ENCODE data around the gene SSBP3.
A peak's percentile ranks its signal among the peaks of the same experiment; 100 is the strongest.
"Not testable (repeated sequence)": the region's sequence is repeated elsewhere in the genome, so short reads cannot be mapped to it uniquely, and the experiment has no call there.

SSBP3 gene

DNA sequence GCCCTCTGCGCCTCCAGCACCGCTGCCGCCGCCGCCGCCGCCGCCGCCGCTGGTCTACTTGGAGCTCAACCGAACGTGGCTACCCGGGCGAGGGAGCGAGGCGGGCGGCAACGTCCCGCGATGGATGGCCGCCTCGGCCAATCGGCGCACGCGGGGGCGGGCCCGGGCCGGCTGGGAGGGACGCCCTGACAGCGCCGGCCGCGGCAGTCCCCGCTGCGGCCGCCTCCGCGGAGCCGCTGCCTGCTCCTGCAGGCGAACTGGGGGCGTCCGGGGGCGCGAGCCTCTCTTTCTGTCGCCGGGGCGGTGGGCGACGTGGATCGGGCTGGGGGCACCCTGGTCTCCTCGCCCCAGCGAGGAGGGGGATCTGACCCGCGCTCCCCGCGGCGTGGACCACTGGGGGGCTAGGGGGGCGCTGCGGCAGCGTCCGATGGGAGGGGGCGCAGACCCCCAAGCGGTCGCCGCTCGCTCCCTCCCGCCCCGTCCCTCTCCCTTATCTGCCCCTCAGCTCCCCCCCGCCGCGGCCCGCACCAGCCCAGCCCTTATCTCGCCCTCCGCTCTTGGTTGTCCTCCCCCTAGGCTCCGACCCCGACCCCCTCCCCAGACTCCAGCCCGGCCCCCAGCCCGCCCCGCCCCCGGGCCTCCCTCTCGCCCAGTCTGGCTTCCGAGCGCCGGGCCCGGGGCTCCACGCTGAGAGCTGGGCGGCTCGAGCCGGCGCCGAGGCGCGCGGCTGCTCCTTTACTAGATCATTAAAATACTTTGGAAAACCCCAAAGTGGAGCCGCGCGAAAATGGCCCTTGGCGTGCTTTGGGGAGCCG, at the start of gene SSBP3:
Gene SSBP3, minus strand, starts transcription at position 56 of the 815 bp plus-strand sequence.
- Histone ChIP-seq H4K20me1 (peaks cover 20 to 40% (median 34%) of the 10 kb centered on the region in 11 experiments; a peak in 18 of 22 replicates), H3K4me3 (peak within 1 kb of the TSS; percentile 69 to 84 (median 76)), H3K27ac (peak within 1 kb of the TSS; percentile 61 to 91 (median 76); a peak in 21 of 22 replicates), H3K4me2 (peak within 1 kb of the TSS; percentile 93 to 100 (median 99)), H3K9ac (peak within 1 kb of the TSS; percentile 73 to 87 (median 82)), H3K4me1 (peaks cover 48 to 72% (median 59%) of the 10 kb centered on the region in 10 experiments), H3K27me3 (no peaks in the 10 kb centered on the region), H3K9me3 (replicated peaks in 1 of 11) (no peaks in the 10 kb centered on the region), H3K36me3 (peaks cover 11 to 20% (median 16%) of the 10 kb centered on the region in 11 experiments)
- TF ChIP-seq Cebpa-rat (IDR thresholded peaks at IDR 0.05): no peak

DNA sequence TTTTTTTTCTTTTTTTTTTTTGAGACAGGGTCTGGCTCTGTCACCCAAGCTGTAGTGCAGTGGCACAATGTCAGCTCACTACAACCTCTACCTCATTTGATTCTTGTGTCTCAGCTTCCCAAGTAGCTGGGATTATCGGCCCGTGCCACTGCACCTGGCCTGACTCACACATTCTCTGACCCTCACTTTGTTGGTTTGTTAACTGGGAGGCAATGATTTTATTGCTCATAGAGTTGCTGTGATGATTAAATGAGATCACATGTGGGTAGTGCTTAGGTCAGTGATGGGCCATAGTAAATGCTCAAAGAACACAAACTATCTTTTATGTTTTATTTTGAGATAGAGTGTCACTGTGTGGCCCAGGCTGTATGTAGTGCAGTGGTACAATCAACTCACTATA, 47.3 kb upstream of the SSBP3 start:
- Histone ChIP-seq H3K27me3 (no peaks in the 10 kb centered on the region), H3K36me3 (no peaks in the 10 kb centered on the region), H3K27ac (no peak overlapping the region), H3K4me2 (no peak overlapping the region), H4K20me1 (no peaks in the 10 kb centered on the region), H3K9me3 (replicated peaks in 1 of 11) (peaks cover 0 to 17% (median 8%) of the 10 kb centered on the region in 11 experiments; a peak in 15 of 22 replicates), H3K4me3 (no peak overlapping the region), H3K9ac (no peak overlapping the region), H3K4me1 (peaks cover 0 to 14% (median 7%) of the 10 kb centered on the region in 10 experiments; a peak in 11 of 20 replicates)
- no peak for TF ChIP-seq Cebpa-rat (IDR thresholded peaks at IDR 0.05)

DNA sequence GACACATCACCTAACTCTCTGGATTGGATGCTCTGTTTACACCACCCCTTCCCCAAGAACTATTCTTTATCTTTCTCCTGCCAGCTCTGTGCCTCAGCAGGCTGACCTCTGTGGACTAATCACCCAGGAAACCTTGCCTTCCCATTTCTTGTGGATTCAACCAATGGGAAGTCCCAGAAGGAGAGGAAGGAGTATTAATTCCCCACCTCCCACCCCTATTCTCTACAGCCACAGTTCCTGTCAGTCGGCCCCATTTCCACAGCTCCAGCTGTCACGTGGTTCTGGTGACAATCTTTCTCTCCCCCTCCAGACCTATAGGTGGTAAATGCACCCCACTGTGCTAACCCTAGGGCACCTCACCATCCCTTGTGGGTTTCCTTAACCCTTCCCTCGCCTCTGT, 46.8 kb upstream of the SSBP3 start:
- Histone ChIP-seq H3K27ac (no peak overlapping the region), H3K4me2 (no peak overlapping the region), H3K4me3 (no peak overlapping the region), H3K36me3 (no peaks in the 10 kb centered on the region), H3K27me3 (no peaks in the 10 kb centered on the region), H4K20me1 (no peaks in the 10 kb centered on the region), H3K9me3 (replicated peaks in 1 of 11) (peaks cover 0 to 19% (median 11%) of the 10 kb centered on the region in 11 experiments; a peak in 15 of 22 replicates), H3K9ac (no peak overlapping the region), H3K4me1 (peaks cover 0 to 14% (median 7%) of the 10 kb centered on the region in 10 experiments; a peak in 11 of 20 replicates)
- TF ChIP-seq Cebpa-rat (IDR thresholded peaks at IDR 0.05): no peak

DNA sequence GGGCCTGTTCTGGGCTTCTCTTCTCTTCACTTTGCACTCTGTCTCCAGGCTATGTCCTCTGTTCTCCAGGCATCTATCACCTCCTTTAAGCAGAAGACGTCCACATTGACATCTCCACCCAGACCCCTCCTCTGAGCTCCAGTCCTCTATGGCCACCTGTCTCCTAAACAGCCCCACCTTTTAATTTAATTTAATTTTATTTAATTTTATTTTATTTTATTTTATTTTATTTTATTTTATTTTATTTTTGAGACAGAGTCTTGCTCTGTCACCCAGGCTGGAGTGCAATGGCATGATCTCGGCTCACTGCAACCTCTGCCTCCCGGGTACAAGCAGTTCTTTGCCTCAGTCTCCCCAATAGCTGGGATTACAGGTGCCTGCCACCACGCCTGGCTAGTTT, 43.2 kb upstream of the SSBP3 start:
- H4K20me1 ChIP-seq, H3K36me3 ChIP-seq, H3K4me3 ChIP-seq, H3K4me2 ChIP-seq, H3K27me3 ChIP-seq, H3K9ac ChIP-seq, H3K27ac ChIP-seq, H3K4me1 ChIP-seq: not testable (repeated sequence)
- peaks cover 0 to 19% (median 11%) of the 10 kb centered on the region in 11 experiments; a peak in 15 of 22 replicates for H3K9me3 ChIP-seq (replicated peaks in 1 of 11)

DNA sequence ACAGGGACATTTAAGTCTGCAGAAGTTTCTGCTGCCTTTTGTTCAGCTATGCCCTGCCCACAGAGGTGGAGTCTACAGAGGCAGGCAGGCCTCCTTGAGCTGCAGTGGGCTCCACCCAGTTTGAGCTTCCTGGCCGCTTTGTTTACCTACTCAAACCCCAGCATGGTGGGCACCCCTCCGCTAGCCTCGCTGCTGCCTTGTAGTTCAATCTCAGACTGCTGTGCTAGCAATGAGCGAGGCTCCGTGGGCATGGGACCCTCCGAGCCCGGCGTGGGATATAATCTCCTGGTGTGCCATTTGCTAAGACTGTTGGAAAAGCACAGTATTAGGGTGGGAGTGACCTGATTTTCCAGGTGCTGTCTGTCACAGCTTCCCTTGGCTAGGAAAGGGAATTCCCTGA, 42.6 kb upstream of the SSBP3 start:
- not testable (repeated sequence) for H4K20me1 ChIP-seq, H3K4me3 ChIP-seq, H3K27me3 ChIP-seq, H3K4me2 ChIP-seq, H3K4me1 ChIP-seq, H3K27ac ChIP-seq, H3K36me3 ChIP-seq, H3K9ac ChIP-seq
- H3K9me3 ChIP-seq (replicated peaks in 1 of 11): peaks cover 0 to 19% (median 11%) of the 10 kb centered on the region in 11 experiments; a peak in 15 of 22 replicates

DNA sequence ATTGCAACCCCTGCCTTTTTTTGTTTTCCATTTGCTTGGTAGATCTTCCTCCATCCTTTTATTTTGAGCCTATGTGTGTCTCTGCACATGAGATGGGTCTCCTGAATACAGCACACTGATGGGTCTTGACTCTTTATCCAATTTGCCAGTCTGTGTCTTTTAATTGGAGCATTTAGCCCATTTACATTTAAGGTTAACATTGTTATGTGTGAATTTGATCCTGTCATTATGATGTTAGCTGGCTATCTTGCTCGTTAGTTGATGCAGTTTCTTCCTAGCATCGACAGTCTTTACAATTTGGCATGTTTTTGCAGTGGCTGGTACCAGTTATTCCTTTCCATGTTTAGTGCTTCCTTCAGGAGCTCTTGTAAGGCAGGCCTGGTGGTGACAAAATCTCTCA, 40.9 kb upstream of the SSBP3 start:
- not testable (repeated sequence) for H3K36me3 ChIP-seq, H3K27ac ChIP-seq
- peaks cover 0 to 19% (median 10%) of the 10 kb centered on the region in 11 experiments; a peak in 14 of 22 replicates for H3K9me3 ChIP-seq (replicated peaks in 1 of 11)

GRCh38 chr1:54442185-54442584, 36.0 kb upstream of the SSBP3 start:
- peak overlapping the region in 8 of 11 experiments; percentile 3 to 46 (median 40); a peak in 10 of 22 replicates for H3K4me2 ChIP-seq
- H3K27me3 ChIP-seq: no peaks in the 10 kb centered on the region
- H3K36me3 ChIP-seq: no peaks in the 10 kb centered on the region
- no peaks in the 10 kb centered on the region for H4K20me1 ChIP-seq
- no peak overlapping the region for H3K9ac ChIP-seq
- H3K4me1 ChIP-seq: peaks cover 0 to 8% (median 7%) of the 10 kb centered on the region in 10 experiments; a peak in 12 of 20 replicates
- no peak overlapping the region for H3K27ac ChIP-seq
- no peak overlapping the region for H3K4me3 ChIP-seq
- peaks cover 0 to 6% (median 0%) of the 10 kb centered on the region in 11 experiments; a peak in 2 of 22 replicates for H3K9me3 ChIP-seq (replicated peaks in 1 of 11)
- TF ChIP-seq Cebpa-rat (IDR thresholded peaks at IDR 0.05): no peak

More for the DNA sequence above, 40.9 kb upstream of the SSBP3 start:
- H3K4me3 ChIP-seq, H3K4me1 ChIP-seq, H3K4me2 ChIP-seq, H4K20me1 ChIP-seq, H3K27me3 ChIP-seq, H3K9ac ChIP-seq: not testable (repeated sequence)

- H3K9ac ChIP-seq: no peak overlapping the region
- no peak for TF ChIP-seq Cebpa-rat (IDR thresholded peaks at IDR 0.05)
Observed at GRCh38 chr1:54439550-54440223, 33.5 kb upstream of the SSBP3 start.

DNA sequence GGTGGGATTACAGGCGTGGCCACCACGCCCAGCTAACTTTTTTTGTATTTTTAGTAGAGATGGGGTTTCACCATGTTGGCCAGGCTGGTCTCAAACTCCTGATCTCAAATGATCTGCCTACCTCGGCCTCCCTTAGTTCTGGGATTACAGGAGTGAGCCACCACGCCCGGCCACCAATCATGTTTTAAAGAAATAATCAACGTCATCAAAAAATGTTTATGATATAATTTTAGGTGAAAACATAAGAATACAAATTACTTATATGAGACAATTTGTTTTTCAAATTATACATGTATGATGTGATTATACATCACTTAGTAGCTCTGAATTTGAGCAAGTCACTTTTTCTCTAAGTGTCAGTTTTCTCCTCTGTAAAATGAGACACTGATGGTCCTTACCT, 31.6 kb upstream of the SSBP3 start:
- no peak overlapping the region for H3K9ac ChIP-seq
- no peaks in the 10 kb centered on the region for H4K20me1 ChIP-seq
- no peaks in the 10 kb centered on the region for H3K9me3 ChIP-seq (replicated peaks in 1 of 11)
- no peaks in the 10 kb centered on the region for H3K27me3 ChIP-seq
- no peak overlapping the region for H3K4me2 ChIP-seq
- H3K4me1 ChIP-seq: peaks cover 0 to 8% (median 7%) of the 10 kb centered on the region in 10 experiments; a peak in 12 of 20 replicates
- no peaks in the 10 kb centered on the region for H3K36me3 ChIP-seq
- no peak overlapping the region for H3K4me3 ChIP-seq
- no peak overlapping the region for H3K27ac ChIP-seq
- no peak for TF ChIP-seq Cebpa-rat (IDR thresholded peaks at IDR 0.05)

More at GRCh38 chr1:54439550-54440223, 33.5 kb upstream of the SSBP3 start:
- Histone ChIP-seq H4K20me1 (no peaks in the 10 kb centered on the region), H3K4me2 (no peak overlapping the region), H3K9me3 (replicated peaks in 1 of 11) (peaks cover 0 to 6% (median 0%) of the 10 kb centered on the region in 11 experiments; a peak in 2 of 22 replicates), H3K27me3 (no peaks in the 10 kb centered on the region), H3K4me1 (peaks cover 0 to 8% (median 7%) of the 10 kb centered on the region in 10 experiments; a peak in 12 of 20 replicates), H3K36me3 (no peaks in the 10 kb centered on the region), H3K4me3 (no peak overlapping the region), H3K27ac (no peak overlapping the region)

Data from BLaER1 treated with 17β-estradiol and CSF1 and Interleukin-3, amounts not matched to agents 10 nM and 100 nM (cell line).